B cell (primary cell): ENCODE measurements around the gene CMIP. TPM values are rescaled to one million over a fixed set of nuclear protein-coding genes. Genes with fewer than 3 reads are reported as not detected.

Experiments
- ATAC-seq: fragments of 200-7000 bp; cut with Tn5 transposase; one replicate; pipeline ENCODE4 v1.10.0; 2021; ENCODE audit warnings: low read depth, mild to moderate bottlenecking, moderate number of reproducible peaks, moderate library complexity
- CTCF ChIA-PET: fragments of 350-600 bp; sonication (Branson Sonifier 250); formaldehyde crosslinking; loops from one replicate; lab custom pipeline; 2021; ENCODE audit warnings: antibody characterized with exemption, inconsistent platforms; lab: Charles Lee
- POLR2A ChIA-PET: fragments of 350-600 bp; sonication (Branson Sonifier 250); formaldehyde crosslinking; loops from one replicate; lab custom pipeline; 2021; ENCODE audit warnings: antibody characterized with exemption; lab: Charles Lee
- DNase-seq: peaks from one replicate; pipeline ENCODE4 v3.0.0; 2013
- H2AFZ ChIP-seq: 2 replicates; pipeline ENCODE4 v1.6.1; 2012; ENCODE audit warnings: mild to moderate bottlenecking, low read depth, low read length; ENCODE audit not compliant: insufficient read depth, poor library complexity, severe bottlenecking
- H3K27ac ChIP-seq, 2 donors: 1 replicate in 1 of 2; 2 replicates in 1 of 2; pipeline ENCODE4 v1.5.1; 2012 to 2013; ENCODE audit warnings: low read length in 2 of 2, mild to moderate bottlenecking in 2 of 2, moderate library complexity in 1 of 2
- H3K27me3 ChIP-seq, 4 experiments: fragments of 200-600 bp in 1 of 4; sonication (generic) in 1 of 4; replicated peaks in 1 of 4; 1 replicate in 2 of 4; 2 replicates in 2 of 4; pipeline versions ENCODE4 v1.6.1 to v1.7.0; 2013 to 2016; ENCODE audit warnings: low read length in 3 of 4, mild to moderate bottlenecking in 2 of 4, mixed read lengths in 1 of 4, moderate library complexity in 1 of 4; ENCODE audit not compliant: insufficient read depth in 4 of 4, control insufficient read depth in 3 of 4; ENCODE audit errors: control extremely low read depth in 1 of 4
- H3K36me3 ChIP-seq, 2 experiments: replicated peaks in 1 of 2; 1 replicate in 1 of 2; 2 replicates in 1 of 2; pipeline versions ENCODE4 v1.6.1 to v1.7.1; 2013; ENCODE audit warnings: low read length in 1 of 2; ENCODE audit not compliant: insufficient read depth in 2 of 2, control insufficient read depth in 1 of 2; ENCODE audit errors: control extremely low read depth in 1 of 2, extremely low read depth in 1 of 2
- H3K4me1 ChIP-seq, 2 donors: fragments of 200-600 bp in 1 of 2; sonication (generic) in 1 of 2; 1 replicate in 1 of 2; 2 replicates in 1 of 2; pipeline versions ENCODE4 v1.5.1 to v1.6.1; 2013 to 2017; ENCODE audit warnings: low read length in 2 of 2; ENCODE audit not compliant: control insufficient read depth in 2 of 2, insufficient read depth in 2 of 2
- H3K4me2 ChIP-seq: replicated peaks from 2 replicates; pipeline ENCODE3; 2012; ENCODE audit warnings: mild to moderate bottlenecking, low read depth, low read length; ENCODE audit not compliant: poor library complexity, severe bottlenecking
- H3K4me3 ChIP-seq, 5 experiments: fragments of 200-600 bp in 1 of 5; sonication (generic) in 1 of 5; 1 replicate in 3 of 5; 2 replicates in 2 of 5; pipeline versions ENCODE4 v1.5.1 to v1.7.0; 2011 to 2016; ENCODE audit warnings: low read length in 4 of 5, mild to moderate bottlenecking in 4 of 5, low read depth in 2 of 5, control low read depth in 1 of 5, moderate library complexity in 1 of 5; ENCODE audit not compliant: insufficient read depth in 1 of 5; ENCODE audit errors: control extremely low read depth in 1 of 5, extremely low read depth in 1 of 5
- H3K79me2 ChIP-seq: fragments of 200-600 bp; sonication (generic); one replicate; pipeline ENCODE4 v1.6.0; 2016; ENCODE audit warnings: low read length; ENCODE audit not compliant: control insufficient read depth, insufficient read depth
- H3K9ac ChIP-seq: fragments of 200-600 bp; sonication (generic); 2 replicates; pipeline ENCODE4 v1.6.1; 2017; ENCODE audit warnings: mild to moderate bottlenecking, low read length, moderate library complexity
- H3K9me3 ChIP-seq, 3 donors: one replicate each; pipeline versions ENCODE4 v1.6.1 to v1.7.1; 2013; ENCODE audit warnings: low read length in 2 of 3; ENCODE audit not compliant: control insufficient read depth in 2 of 3, insufficient read depth in 1 of 3; ENCODE audit errors: control extremely low read depth in 1 of 3
- H4K20me1 ChIP-seq: 2 replicates; pipeline ENCODE4 v1.6.0; 2012; ENCODE audit warnings: mild to moderate bottlenecking, low read length; ENCODE audit not compliant: insufficient read depth, control insufficient read depth, poor library complexity, severe bottlenecking
- H3K27ac Mint-ChIP-seq: one replicate; pipeline ENCODE4 v1.8.0; 2021; ENCODE audit warnings: mixed read lengths
- H3K27me3 Mint-ChIP-seq: one replicate; pipeline ENCODE4 v1.8.0; 2021; ENCODE audit warnings: mixed read lengths
- H3K4me1 Mint-ChIP-seq: one replicate; pipeline ENCODE4 v1.8.0; 2021; ENCODE audit warnings: mixed read lengths
- H3K4me3 Mint-ChIP-seq: one replicate; pipeline ENCODE4 v1.8.0; 2021; ENCODE audit warnings: mixed read lengths
- H3K9me3 Mint-ChIP-seq: one replicate; pipeline ENCODE4 v1.8.0; 2022; ENCODE audit warnings: mixed read lengths; ENCODE audit not compliant: insufficient read depth
- CTCF ChIP-seq: fragments of 200-600 bp; IDR thresholded peaks from one replicate; pipeline ENCODE4 v1.8.0; 2022; ENCODE audit warnings: antibody characterized with exemption, mild to moderate bottlenecking
- EZH2 ChIP-seq: IDR thresholded peaks from 2 replicates; pipeline ENCODE4 v1.6.1; 2012; ENCODE audit warnings: borderline replicate concordance, low read depth, mild to moderate bottlenecking, moderate library complexity, low read length; ENCODE audit not compliant: insufficient read depth, poor library complexity, severe bottlenecking
- WGBS: methylation state at CpG from one replicate; pipeline ENCODE4 v1.1.5; 2013; ENCODE audit warnings: missing lambda C conversion rate; ENCODE audit not compliant: insufficient coverage; 5-methylcytosine and 5-hydroxymethylcytosine counted together
- intact Hi-C: fragments of 100-400 bp; cut with micrococcal nuclease; formaldehyde crosslinking; loops from one replicate; pipeline ENCODE4 v1.10.0; 2022
- polyA plus RNA-seq: library from polyadenylated mRNA; depleted of rRNA; stranded (reverse); fragments of >200 nt; gene quantifications from 2 replicates; pipeline ENCODE4 v1.2.3, GENCODE V29; 2012
- total RNA-seq, 2 donors: library from RNA; stranded (reverse); fragments of 120-200 nt in 1 of 2; gene quantifications; 1 replicate in 1 of 2; 2 replicates in 1 of 2; pipeline versions ENCODE4 v1.2.3 to v1.2.4, GENCODE V29; 2013 to 2022

CMIP gene
- total and polyA plus RNA-seq, 2 donors (not counting 1 experiment from before 2014, with no cell fraction given), result 27.1 to 155 TPM

- ChIA-PET POLR2A (no interaction called here), CTCF (interaction anchor here (0.6 to 4.1 kb wide), 7 partner anchors 15 to 334 kb away, joined by 3 to 33 read pairs (median 3); no protein-coding TSS in a partner anchor)
- no peak overlapping the region for H3K4me3 ChIP-seq
- H3K4me2 ChIP-seq, result no peak overlapping the region
- H2AFZ ChIP-seq, result no peak overlapping the region
- no peak for TF ChIP-seq EZH2
- no peak for TF ChIP-seq CTCF
- H3K27me3 ChIP-seq, result no peaks in the 10 kb centered on the region
- H3K79me2 ChIP-seq, result no peaks in the 10 kb centered on the region
- no peak overlapping the region for H3K4me3 Mint-ChIP-seq
- H3K4me1 ChIP-seq, result no peaks in the 10 kb centered on the region
- peaks cover 5 to 87% of the 10 kb centered on the region in 2 experiments for H3K36me3 ChIP-seq
- no peak overlapping the region for H3K27ac ChIP-seq
- no peak overlapping the region for H3K9ac ChIP-seq
- intact Hi-C loops, result no loop called here
- H3K9me3 Mint-ChIP-seq, result no peaks in the 10 kb centered on the region
- DNase-seq, result no peak
- no peaks in the 10 kb centered on the region for H3K27me3 Mint-ChIP-seq
- no peaks in the 10 kb centered on the region for H3K4me1 Mint-ChIP-seq
- ATAC-seq, result no peak
- no peaks in the 10 kb centered on the region for H4K20me1 ChIP-seq
- WGBS, result 98% methylated on average over 9 of the region's 10 CpGs
- no peak overlapping the region for H3K27ac Mint-ChIP-seq
- H3K9me3 ChIP-seq, result no peaks in the 10 kb centered on the region
Measured at GRCh38 chr16:81699596-81699995, 255.0 kb downstream of the CMIP start.

GRCh38 chr16:81700071-81700779, 255.6 kb downstream of the CMIP start:
- Histone ChIP-seq H3K27me3 (no peaks in the 10 kb centered on the region), H3K79me2 (no peaks in the 10 kb centered on the region), H3K4me2 (no peak overlapping the region), H3K4me3 (no peak overlapping the region), H3K36me3 (peaks cover 5 to 87% of the 10 kb centered on the region in 2 experiments), H3K27ac (no peak overlapping the region), H3K4me1 (no peaks in the 10 kb centered on the region), H4K20me1 (no peaks in the 10 kb centered on the region), H3K9me3 (no peaks in the 10 kb centered on the region), H3K9ac (no peak overlapping the region), H2AFZ (no peak overlapping the region)
- ATAC-seq (no peak), DNase-seq (no peak)
- TF ChIP-seq CTCF (no peak), EZH2 (no peak)
- no peaks in the 10 kb centered on the region for H3K9me3 Mint-ChIP-seq
- H3K27me3 Mint-ChIP-seq, result no peaks in the 10 kb centered on the region
- no peak overlapping the region for H3K4me3 Mint-ChIP-seq
- intact Hi-C loops, result no loop called here
- no peaks in the 10 kb centered on the region for H3K4me1 Mint-ChIP-seq
- H3K27ac Mint-ChIP-seq, result no peak overlapping the region
- ChIA-PET CTCF (interaction anchor here (0.9 to 4.1 kb wide), 6 partner anchors 15 to 335 kb away, joined by 3 to 33 read pairs (median 3); no protein-coding TSS in a partner anchor), POLR2A (interaction anchor here (0.5 kb wide), 1 partner anchor 25 kb away, joined by 7 read pairs; no protein-coding TSS in a partner anchor)
- WGBS, result 95% methylated on average over 20 of the region's 20 CpGs
